HCT116 (cell line): ENCODE results near the gene UBE2G2. TPM values are rescaled to one million over a fixed set of nuclear protein-coding genes. Genes with fewer than 3 reads are reported as not detected.

ENCODE experiments used
- ATAC-seq: fragments of 200-7000 bp; cut with Tn5 transposase; 2 replicates; pipeline ENCODE4 v1.9.1; 2020; ENCODE audit warnings: mild to moderate bottlenecking, moderate library complexity
- BruUV-seq: library from RNA; stranded (reverse); fragments of 400-500 nt; replicated peaks from 2 replicates; lab custom pipeline; 2021; lab: Mats Ljungman, UMichigan
- CTCF ChIA-PET: fragments of 300-600 bp; sonication (Branson Sonifier 250); formaldehyde crosslinking; loops from one replicate; lab custom pipeline; 2021; ENCODE audit warnings: antibody characterized with exemption; lab: Charles Lee
- POLR2A ChIA-PET: fragments of 300-600, 350-600 bp; sonication (Branson Sonifier 250); formaldehyde crosslinking; loops from one replicate; lab custom pipeline; 2021; ENCODE audit warnings: antibody characterized with exemption; lab: Charles Lee
- RAD21 ChIA-PET, 2 experiments: fragments of 300-600 bp; sonication (Branson Sonifier 250); formaldehyde crosslinking; loops; one replicate each; lab custom pipeline; 2023; ENCODE audit warnings: low total read pairs in 2 of 2; ENCODE audit not compliant: uncharacterized antibody in 2 of 2, unreplicated experiment in 2 of 2, low non-redundant PET in 1 of 2; lab: Charles Lee
- DNase-seq: peaks from one replicate; pipeline ENCODE4 v3.0.0-alpha.2; 2010; ENCODE audit warnings: low read depth, low spot score
- H2AFZ ChIP-seq: fragments of 200-600 bp; shearing (Covaris generic), sonication (generic); 2 replicates; pipeline ENCODE4 v1.6.1; 2017; ENCODE audit warnings: low read depth, mixed run types, mixed read lengths, antibody characterized with exemption, low read length; ENCODE audit not compliant: poor library complexity, severe bottlenecking
- H3K27ac ChIP-seq: 2 replicates; pipeline ENCODE4 v1.5.1; 2012; ENCODE audit warnings: low read depth, low read length
- H3K27me3 ChIP-seq: fragments of 200-600 bp; sonication (generic); 2 replicates; pipeline ENCODE4 v1.6.1; 2016; ENCODE audit warnings: mixed run types, low read length, mixed read lengths; ENCODE audit not compliant: insufficient read depth
- H3K36me3 ChIP-seq, 2 experiments: fragments of 200-500 bp in 1 of 2; fragments of 200-600 bp in 1 of 2; sonication (Bioruptor generic) in 1 of 2; sonication (generic) in 1 of 2; 2 replicates each; pipeline versions ENCODE4 v1.5.1 to v1.6.1; 2014 to 2016; ENCODE audit warnings: low read length in 2 of 2, inconsistent platforms in 1 of 2, mixed read lengths in 1 of 2, mixed run types in 1 of 2; ENCODE audit not compliant: insufficient read depth in 2 of 2, control insufficient read depth in 1 of 2
- H3K4me1 ChIP-seq, 2 experiments: fragments of 200-600 bp in 1 of 2; sonication (generic) in 1 of 2; 2 replicates each; pipeline versions ENCODE4 v1.5.1 to v1.6.1; 2012 to 2017; ENCODE audit warnings: low read length in 2 of 2, inconsistent platforms in 1 of 2, mild to moderate bottlenecking in 1 of 2, mixed read lengths in 1 of 2, mixed run types in 1 of 2, moderate library complexity in 1 of 2; ENCODE audit not compliant: insufficient read depth in 2 of 2, control insufficient read depth in 1 of 2
- H3K4me2 ChIP-seq: fragments of 200-600 bp; sonication (generic); 2 replicates; pipeline ENCODE4 v1.6.1; 2017; ENCODE audit warnings: mixed run types, low read length, mixed read lengths
- H3K4me3 ChIP-seq, 2 experiments: fragments of 200-600 bp in 1 of 2; sonication (generic) in 1 of 2; replicated peaks in 1 of 2; 2 replicates each; pipeline ENCODE4 v1.5.1; 2011 to 2016; ENCODE audit warnings: low read length in 2 of 2, control low read depth in 1 of 2, low read depth in 1 of 2, mild to moderate bottlenecking in 1 of 2, mixed read lengths in 1 of 2, mixed run types in 1 of 2
- H3K79me2 ChIP-seq: fragments of 200-600 bp; sonication (generic); 2 replicates; pipeline ENCODE4 v1.6.1; 2017; ENCODE audit warnings: mild to moderate bottlenecking, mixed run types, low read length, moderate library complexity, mixed read lengths; ENCODE audit not compliant: insufficient read depth
- H3K9ac ChIP-seq: fragments of 200-600 bp; sonication (generic); 2 replicates; pipeline ENCODE4 v1.6.1; 2016; ENCODE audit warnings: low read length, mixed read lengths
- H3K9me2 ChIP-seq: fragments of 200-600 bp; sonication (generic), shearing (Covaris generic); 2 replicates; pipeline ENCODE4 v1.6.1; 2017; ENCODE audit warnings: mixed run types, mild to moderate bottlenecking, moderate library complexity; ENCODE audit not compliant: insufficient read depth
- H3K9me3 ChIP-seq, 2 experiments: fragments of 200-500 bp in 1 of 2; fragments of 200-600 bp in 1 of 2; sonication (Bioruptor generic) in 1 of 2; sonication (generic) in 1 of 2; 2 replicates each; pipeline ENCODE4 v1.6.1; 2014 to 2017; ENCODE audit warnings: low read length in 2 of 2, mixed read lengths in 2 of 2, inconsistent platforms in 1 of 2, low read depth in 1 of 2, mild to moderate bottlenecking in 1 of 2, mixed run types in 1 of 2, moderate library complexity in 1 of 2; ENCODE audit not compliant: control insufficient read depth in 1 of 2, insufficient read depth in 1 of 2
- H4K20me1 ChIP-seq: fragments of 200-600 bp; sonication (generic), shearing (Covaris generic); 2 replicates; pipeline ENCODE4 v1.6.1; 2017; ENCODE audit warnings: mixed run types, mild to moderate bottlenecking, moderate library complexity; ENCODE audit not compliant: insufficient read depth
- CEBPB ChIP-seq: IDR thresholded peaks from 2 replicates; pipeline ENCODE4 v1.6.1; 2012; ENCODE audit warnings: low read depth
- EGR1 ChIP-seq: IDR thresholded peaks from 2 replicates; pipeline ENCODE4 v1.6.1; 2012; ENCODE audit warnings: low read depth
- EZH2 ChIP-seq: fragments of 200-600 bp; sonication (generic); IDR thresholded peaks from 2 replicates; pipeline ENCODE4 v1.6.1; 2017; ENCODE audit warnings: antibody characterized with exemption, mixed run types
- EZH2phosphoT487 ChIP-seq: fragments of 200-600 bp; IDR thresholded peaks from 2 replicates; pipeline ENCODE4 v1.6.1; 2018; ENCODE audit warnings: antibody characterized with exemption, borderline replicate concordance
- FOSL1 ChIP-seq: IDR thresholded peaks from 2 replicates; pipeline ENCODE4 v1.6.1; 2012; ENCODE audit warnings: low read depth
- JUND ChIP-seq: IDR thresholded peaks from 2 replicates; pipeline ENCODE4 v1.6.1; 2012
- POLR2A ChIP-seq: IDR thresholded peaks from 2 replicates; pipeline ENCODE4 v1.7.0; 2011; ENCODE audit warnings: borderline replicate concordance; ENCODE audit not compliant: insufficient read depth, insufficient read length; ENCODE audit errors: extremely low read depth
- SP1 ChIP-seq: IDR thresholded peaks from 2 replicates; pipeline ENCODE4 v1.6.1; 2012; ENCODE audit warnings: low read depth
- SRF ChIP-seq: IDR thresholded peaks from 2 replicates; pipeline ENCODE4 v1.6.1; 2012; ENCODE audit warnings: low read depth
- TCF7L2 ChIP-seq: IDR thresholded peaks from 2 replicates; pipeline ENCODE4 v1.7.0; 2011; ENCODE audit warnings: borderline replicate concordance, inconsistent platforms; ENCODE audit not compliant: insufficient read depth, insufficient read length; ENCODE audit errors: extremely low read depth
- YY1 ChIP-seq: IDR thresholded peaks from 2 replicates; pipeline ENCODE4 v1.6.1; 2011; ENCODE audit warnings: low read length, low read depth, moderate library complexity, mild to moderate bottlenecking; ENCODE audit not compliant: insufficient replicate concordance; ENCODE audit errors: extremely low read depth
- ZFX ChIP-seq: fragments of 450-650 bp; IDR thresholded peaks from 2 replicates; pipeline ENCODE4 v1.6.1; 2017
- ZNF274 ChIP-seq: fragments of 200-500 bp; sonication (Bioruptor generic); IDR thresholded peaks from 2 replicates; pipeline ENCODE4 v1.6.1; 2014; ENCODE audit warnings: mild to moderate bottlenecking, low read depth, low read length, inconsistent platforms
- intact Hi-C: fragments of 100-400 bp; cut with micrococcal nuclease; formaldehyde crosslinking; loops from 2 replicates; pipeline ENCODE4 v1.10.0; 2022
- total RNA-seq: library from RNA; stranded (reverse); gene quantifications from one replicate; pipeline ENCODE4 v1.2.1, GENCODE V29; 2021; ENCODE audit not compliant: unreplicated experiment
- TF ChIP-seq, protein P1 (sequence below): IDR thresholded peaks from 2 replicates; pipeline ENCODE4 v1.6.1; 2012
- TF ChIP-seq, protein P2 (sequence below), 3 experiments: fragments of 200-600 bp in 1 of 3; sonication (generic) in 1 of 3; IDR thresholded peaks in 2 of 3; conservative IDR thresholded peaks in 1 of 3; 2 replicates each; pipeline ENCODE4 v1.5.1; 2012 to 2017; ENCODE audit warnings: low read depth in 2 of 3, low read length in 2 of 3, antibody characterized with exemption in 1 of 3, borderline replicate concordance in 1 of 3, control low read depth in 1 of 3, mild to moderate bottlenecking in 1 of 3, mixed read lengths in 1 of 3, mixed run types in 1 of 3, moderate library complexity in 1 of 3; ENCODE audit not compliant: insufficient read depth in 1 of 3
- TF ChIP-seq, protein P3 (sequence below): IDR thresholded peaks from 2 replicates; pipeline ENCODE4 v1.6.1; 2011; ENCODE audit warnings: mild to moderate bottlenecking, low read length, moderate library complexity; ENCODE audit not compliant: insufficient replicate concordance; ENCODE audit errors: extremely low read depth
- TF ChIP-seq, protein P4 (sequence below): IDR thresholded peaks from 2 replicates; pipeline ENCODE4 v1.6.1; 2012

UBE2G2 gene
- total RNA-seq, 1 experiment from 2014 or later, result 86.5 TPM

DNA sequence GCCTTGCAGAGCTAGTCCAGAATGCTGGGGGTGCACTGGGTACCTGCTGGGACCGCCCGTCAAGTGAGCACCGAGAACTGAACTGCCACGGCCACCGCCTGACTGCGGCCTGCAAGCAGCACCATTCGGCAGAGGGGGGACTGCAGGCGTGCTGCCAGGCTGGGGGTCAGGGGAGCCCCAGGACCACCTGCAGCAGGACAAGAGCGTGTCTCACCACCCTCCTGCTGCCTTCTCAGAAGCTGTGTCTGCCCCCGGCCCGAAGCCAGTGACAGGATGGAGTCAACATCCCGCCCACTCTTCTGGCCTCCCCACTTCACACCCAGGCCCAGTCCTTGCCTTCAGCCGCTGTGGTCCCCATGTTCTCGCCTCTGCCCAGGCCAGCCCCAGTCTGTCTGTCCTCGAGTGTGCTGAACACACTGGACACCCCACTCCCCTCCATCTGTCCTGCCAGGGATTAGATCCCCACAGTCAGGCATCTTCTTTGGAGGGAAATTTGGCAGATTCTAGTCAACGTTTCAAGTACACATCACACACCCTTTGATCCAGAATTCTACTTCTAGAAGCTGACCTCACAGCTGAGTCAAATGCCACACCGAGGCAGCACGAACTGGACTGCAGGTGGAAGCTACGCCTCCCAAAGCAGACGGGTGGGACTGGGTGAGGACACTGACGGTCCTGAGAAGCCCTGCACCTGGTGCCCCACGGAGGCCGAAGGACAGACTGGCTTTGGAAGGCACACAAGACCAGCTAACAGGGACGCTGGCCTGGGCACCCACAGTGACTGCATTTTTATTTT is 45.8 kb upstream of the UBE2G2 start:
- RAD21 ChIA-PET, result no interaction called here
- H3K4me3 ChIP-seq, result no peak overlapping the region
- TF ChIP-seq FOSL1 (no peak), YY1 (no peak), EZH2phosphoT487 (no peak), ZFX (no peak), EGR1 (no peak), JUND (no peak), SRF (no peak), TCF7L2 (no peak), CEBPB (no peak), ZNF274 (no peak), POLR2A (no peak), EZH2 (no peak), SP1 (no peak)
- TF ChIP-seq, protein P1, sequence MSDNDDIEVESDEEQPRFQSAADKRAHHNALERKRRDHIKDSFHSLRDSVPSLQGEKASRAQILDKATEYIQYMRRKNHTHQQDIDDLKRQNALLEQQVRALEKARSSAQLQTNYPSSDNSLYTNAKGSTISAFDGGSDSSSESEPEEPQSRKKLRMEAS, result no peak
- TF ChIP-seq, protein P2, sequence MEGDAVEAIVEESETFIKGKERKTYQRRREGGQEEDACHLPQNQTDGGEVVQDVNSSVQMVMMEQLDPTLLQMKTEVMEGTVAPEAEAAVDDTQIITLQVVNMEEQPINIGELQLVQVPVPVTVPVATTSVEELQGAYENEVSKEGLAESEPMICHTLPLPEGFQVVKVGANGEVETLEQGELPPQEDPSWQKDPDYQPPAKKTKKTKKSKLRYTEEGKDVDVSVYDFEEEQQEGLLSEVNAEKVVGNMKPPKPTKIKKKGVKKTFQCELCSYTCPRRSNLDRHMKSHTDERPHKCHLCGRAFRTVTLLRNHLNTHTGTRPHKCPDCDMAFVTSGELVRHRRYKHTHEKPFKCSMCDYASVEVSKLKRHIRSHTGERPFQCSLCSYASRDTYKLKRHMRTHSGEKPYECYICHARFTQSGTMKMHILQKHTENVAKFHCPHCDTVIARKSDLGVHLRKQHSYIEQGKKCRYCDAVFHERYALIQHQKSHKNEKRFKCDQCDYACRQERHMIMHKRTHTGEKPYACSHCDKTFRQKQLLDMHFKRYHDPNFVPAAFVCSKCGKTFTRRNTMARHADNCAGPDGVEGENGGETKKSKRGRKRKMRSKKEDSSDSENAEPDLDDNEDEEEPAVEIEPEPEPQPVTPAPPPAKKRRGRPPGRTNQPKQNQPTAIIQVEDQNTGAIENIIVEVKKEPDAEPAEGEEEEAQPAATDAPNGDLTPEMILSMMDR (IDR thresholded peaks at IDR 0.05 in 2 of 3, conservative IDR thresholded peaks at IDR 0.05 in 1 of 3; ENCODE audit: borderline replicate concordance in 1 of 3, insufficient read depth in 1 of 3, low read depth in 2 of 3, low read length in 2 of 3), result no peak
- TF ChIP-seq, protein P3, sequence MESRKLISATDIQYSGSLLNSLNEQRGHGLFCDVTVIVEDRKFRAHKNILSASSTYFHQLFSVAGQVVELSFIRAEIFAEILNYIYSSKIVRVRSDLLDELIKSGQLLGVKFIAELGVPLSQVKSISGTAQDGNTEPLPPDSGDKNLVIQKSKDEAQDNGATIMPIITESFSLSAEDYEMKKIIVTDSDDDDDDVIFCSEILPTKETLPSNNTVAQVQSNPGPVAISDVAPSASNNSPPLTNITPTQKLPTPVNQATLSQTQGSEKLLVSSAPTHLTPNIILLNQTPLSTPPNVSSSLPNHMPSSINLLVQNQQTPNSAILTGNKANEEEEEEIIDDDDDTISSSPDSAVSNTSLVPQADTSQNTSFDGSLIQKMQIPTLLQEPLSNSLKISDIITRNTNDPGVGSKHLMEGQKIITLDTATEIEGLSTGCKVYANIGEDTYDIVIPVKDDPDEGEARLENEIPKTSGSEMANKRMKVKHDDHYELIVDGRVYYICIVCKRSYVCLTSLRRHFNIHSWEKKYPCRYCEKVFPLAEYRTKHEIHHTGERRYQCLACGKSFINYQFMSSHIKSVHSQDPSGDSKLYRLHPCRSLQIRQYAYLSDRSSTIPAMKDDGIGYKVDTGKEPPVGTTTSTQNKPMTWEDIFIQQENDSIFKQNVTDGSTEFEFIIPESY, result no peak
- TF ChIP-seq, protein P4, sequence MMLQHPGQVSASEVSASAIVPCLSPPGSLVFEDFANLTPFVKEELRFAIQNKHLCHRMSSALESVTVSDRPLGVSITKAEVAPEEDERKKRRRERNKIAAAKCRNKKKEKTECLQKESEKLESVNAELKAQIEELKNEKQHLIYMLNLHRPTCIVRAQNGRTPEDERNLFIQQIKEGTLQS, result no peak
- peaks cover 5 to 19% of the 10 kb centered on the region in 2 experiments; a peak in 2 of 4 replicates for H3K36me3 ChIP-seq
- ATAC-seq (no peak), DNase-seq (no peak)
- H4K20me1 ChIP-seq, result no peaks in the 10 kb centered on the region
- H3K27ac ChIP-seq, result no peak overlapping the region
- no TSS peak for BruUV-seq
- 0 out of 2 replicates have a peak, but pooled peaks cover under 1% of the 10 kb centered on the region for H3K79me2 ChIP-seq
- CTCF ChIA-PET, result no interaction called here
- peaks cover 10 to 17% of the 10 kb centered on the region in 2 experiments; a peak in 3 of 4 replicates for H3K4me1 ChIP-seq
- H3K9ac ChIP-seq, result no peak overlapping the region
- no peak overlapping the region for H3K4me2 ChIP-seq
- no peak overlapping the region for H2AFZ ChIP-seq
- H3K9me2 ChIP-seq, result no peaks in the 10 kb centered on the region
- intact Hi-C loops, result no loop called here
- no peaks in the 10 kb centered on the region for H3K9me3 ChIP-seq
- POLR2A ChIA-PET, result no interaction called here
- no peaks in the 10 kb centered on the region for H3K27me3 ChIP-seq
